ENCODE measurements around the gene MON2. TPM values are rescaled to one million over a fixed set of nuclear protein-coding genes. Genes with fewer than 3 reads are reported as not detected.
A peak's percentile ranks its signal among the peaks of the same experiment; 100 is the strongest.

Gene MON2
- total and polyA plus RNA-seq, 7 donors: 4.9 to 18.2 (median 14.5) TPM

DNA sequence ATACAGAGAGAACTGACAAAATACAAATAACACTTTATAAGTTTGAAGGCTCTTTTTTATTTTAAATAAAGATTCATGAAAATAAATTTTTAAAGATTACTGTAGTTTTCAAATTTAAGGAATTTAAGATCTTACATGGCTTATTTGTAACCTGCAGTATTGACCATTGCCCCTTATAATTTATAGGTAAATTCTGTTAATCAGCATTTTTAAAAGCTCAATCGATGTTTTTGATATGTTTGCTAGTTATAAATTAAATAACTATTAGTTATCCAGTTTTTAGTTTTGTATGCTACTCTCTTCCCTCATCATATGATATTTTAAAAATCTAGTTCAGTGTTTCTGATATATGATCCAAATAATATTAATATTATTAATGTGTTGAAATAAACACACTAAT, 109.9 kb downstream of the MON2 start:
- Histone ChIP-seq H3K4me3 (no peak overlapping the region), H3K27ac (no peak overlapping the region), H3K27me3 (ENCODE audit: insufficient read depth in 3 of 3, low read length in 2 of 3) (no peaks in the 10 kb centered on the region), H3K9me3 (no peaks in the 10 kb centered on the region), H3K4me1 (no peaks in the 10 kb centered on the region), H3K36me3 (ENCODE audit: insufficient read depth in 1 of 2, low read depth in 1 of 2) (peaks cover 0 to 86% of the 10 kb centered on the region in 2 donors)
- intact Hi-C loops (cut with DNase I): no loop called here
- DNase-seq (no peak), ATAC-seq (no peak)
- 87 to 95% (median 91%) methylated on average over 1 of the region's 1 CpG for WGBS, 3 donors
- TF ChIP-seq CTCF (IDR thresholded peaks at IDR 0.05): no peak

DNA sequence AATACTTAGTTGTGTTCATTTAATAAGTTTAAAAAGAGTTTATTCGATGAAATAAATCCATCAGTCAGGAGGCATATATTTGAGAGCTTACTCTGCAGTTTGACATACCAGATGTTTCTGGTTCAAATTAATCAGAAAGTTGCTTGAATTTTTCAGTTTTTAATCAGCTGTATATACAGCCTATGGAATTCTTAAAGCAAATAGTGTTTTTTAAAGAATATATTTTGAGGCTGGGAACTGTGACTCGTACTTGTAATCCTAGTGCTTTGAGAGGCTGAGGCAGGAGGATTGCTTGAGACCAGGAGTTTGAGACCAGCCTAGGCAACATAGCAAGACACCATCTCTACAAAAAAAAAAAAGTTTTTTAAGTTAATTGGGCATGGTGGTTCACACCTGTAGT, 112.1 kb downstream of the MON2 start:
- H3K27me3 ChIP-seq (ENCODE audit: insufficient read depth in 3 of 3, low read length in 2 of 3): no peaks in the 10 kb centered on the region
- no peak for DNase-seq
- H3K4me1 ChIP-seq: no peaks in the 10 kb centered on the region
- no peak overlapping the region for H3K27ac ChIP-seq
- peaks cover 0 to 64% of the 10 kb centered on the region in 2 donors for H3K36me3 ChIP-seq (ENCODE audit: insufficient read depth in 1 of 2, low read depth in 1 of 2)
- intact Hi-C loops (cut with DNase I): no loop called here
- TF ChIP-seq CTCF (IDR thresholded peaks at IDR 0.05): no peak
- no peak overlapping the region for H3K4me3 ChIP-seq
- H3K9me3 ChIP-seq: no peaks in the 10 kb centered on the region
- 94 to 96% (median 94%) methylated on average over 2 of the region's 2 CpGs for WGBS, 3 donors
- ATAC-seq: no peak

GRCh38 chr12:62581288-62582064, 114.8 kb downstream of the MON2 start:
- Histone ChIP-seq H3K9me3 (no peaks in the 10 kb centered on the region), H3K27ac (no peak overlapping the region), H3K4me3 (no peak overlapping the region), H3K27me3 (ENCODE audit: insufficient read depth in 3 of 3, low read length in 2 of 3) (no peaks in the 10 kb centered on the region), H3K4me1 (no peaks in the 10 kb centered on the region), H3K36me3 (ENCODE audit: insufficient read depth in 1 of 2, low read depth in 1 of 2) (peaks cover 0 to 53% of the 10 kb centered on the region in 2 donors)
- DNase-seq (no peak), ATAC-seq (peak; percentile 42 to 86 (median 72))
- intact Hi-C loops (cut with DNase I): loop anchor here (1.0 to 2.0 kb wide), 2 partner anchors 213 to 214 kb away; no protein-coding TSS in a partner anchor
- TF ChIP-seq CTCF (IDR thresholded peaks at IDR 0.05): peak; percentile 74
- 62 to 79% (median 63%) methylated on average over 12 of the region's 12 CpGs for WGBS, 3 donors

DNA sequence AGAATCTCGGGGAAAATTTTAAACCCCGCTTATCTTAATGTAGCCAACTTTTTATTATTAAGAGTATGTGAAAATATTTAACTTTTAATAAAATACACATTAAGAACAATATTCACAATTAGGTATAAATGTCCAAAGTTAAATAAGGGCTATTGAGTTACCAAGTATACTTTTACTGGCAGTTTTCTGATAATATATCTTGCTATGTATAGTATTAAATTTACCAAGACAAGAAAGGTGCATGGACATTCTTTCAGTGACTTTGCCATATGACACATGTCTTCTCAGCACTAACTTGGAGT, 115.4 kb downstream of the MON2 start:
- ATAC-seq (no peak), DNase-seq (no peak)
- Histone ChIP-seq H3K4me1 (no peaks in the 10 kb centered on the region), H3K27ac (no peak overlapping the region), H3K27me3 (ENCODE audit: insufficient read depth in 3 of 3, low read length in 2 of 3) (no peaks in the 10 kb centered on the region), H3K36me3 (ENCODE audit: insufficient read depth in 1 of 2, low read depth in 1 of 2) (peaks cover 0 to 52% of the 10 kb centered on the region in 2 donors), H3K9me3 (no peaks in the 10 kb centered on the region), H3K4me3 (no peak overlapping the region)
- intact Hi-C loops (cut with DNase I): loop anchor here in 1 of 2 donors (1.0 kb wide), 1 partner anchor 213 kb away; no protein-coding TSS in a partner anchor
- WGBS, 3 donors: 13 to 26% (median 15%) methylated on average over 2 of the region's 2 CpGs
- no peak for TF ChIP-seq CTCF (IDR thresholded peaks at IDR 0.05)

DNA sequence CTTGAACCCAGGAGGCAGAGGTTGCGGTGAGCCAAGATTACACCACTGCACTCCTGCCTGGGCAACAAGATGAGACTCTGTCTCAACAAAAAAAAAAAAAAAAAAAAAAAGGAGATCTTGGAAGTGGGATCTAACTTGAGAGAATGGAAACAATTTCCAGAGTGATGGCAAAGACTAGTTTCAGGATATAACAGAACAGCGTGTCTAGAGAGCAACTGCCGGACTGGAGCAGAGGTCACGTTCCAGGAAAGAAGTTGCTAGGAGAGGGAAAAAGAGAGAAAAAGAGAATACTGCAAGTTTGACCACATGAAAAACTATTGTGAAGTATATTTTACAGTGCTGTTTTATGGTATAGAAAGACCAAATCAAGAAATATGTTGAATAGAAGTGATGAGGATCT, 118.0 kb downstream of the MON2 start:
- Histone ChIP-seq H3K4me1 (no peaks in the 10 kb centered on the region), H3K27me3 (ENCODE audit: insufficient read depth in 3 of 3, low read length in 2 of 3) (no peaks in the 10 kb centered on the region), H3K27ac (no peak overlapping the region), H3K36me3 (ENCODE audit: insufficient read depth in 1 of 2, low read depth in 1 of 2) (peaks cover 0 to 55% of the 10 kb centered on the region in 2 donors), H3K4me3 (no peak overlapping the region), H3K9me3 (no peaks in the 10 kb centered on the region)
- WGBS, 3 donors: 92 to 100% (median 96%) methylated on average over 4 of the region's 4 CpGs
- no peak for TF ChIP-seq CTCF (IDR thresholded peaks at IDR 0.05)
- DNase-seq: no peak
- no peak for ATAC-seq
- intact Hi-C loops (cut with DNase I): no loop called here

Data from psoas muscle (tissue), 8 donors.